ENCODE measurements around the gene FGD2.

Gene FGD2

GRCh38 chr6:37022135-37022863 lies 16.8 kb downstream of the FGD2 start:
- Histone ChIP-seq H3K36me3 (ENCODE audit: insufficient read depth, low read length) (no peaks in the 10 kb centered on the region), H3K4me1 (ENCODE audit: insufficient read depth, low read length) (peaks cover 12% of the 10 kb centered on the region), H3K9me3 (ENCODE audit: low read length) (no peaks in the 10 kb centered on the region), H2AFZ (ENCODE audit: low read depth, low read length) (no peak overlapping the region), H3K4me3 (ENCODE audit: low read length) (no peak overlapping the region), H3K27me3 (ENCODE audit: insufficient read depth, low read length) (peaks cover 2% of the 10 kb centered on the region)

- H2AFZ ChIP-seq (ENCODE audit: low read depth, low read length) = no peak overlapping the region
- H3K9me3 ChIP-seq (ENCODE audit: low read length) = no peaks in the 10 kb centered on the region
- H3K36me3 ChIP-seq (ENCODE audit: insufficient read depth, low read length) = no peaks in the 10 kb centered on the region
- no peaks in the 10 kb centered on the region for H3K4me1 ChIP-seq (ENCODE audit: insufficient read depth, low read length)
- no peak overlapping the region for H3K4me3 ChIP-seq (ENCODE audit: low read length)
- H3K27me3 ChIP-seq (ENCODE audit: insufficient read depth, low read length) = peaks cover 2% of the 10 kb centered on the region
Measured at GRCh38 chr6:37024656-37025337, 19.3 kb downstream of the FGD2 start.

GRCh38 chr6:37025621-37026466 lies 20.4 kb downstream of the FGD2 start:
- Histone ChIP-seq H3K36me3 (ENCODE audit: insufficient read depth, low read length) (no peaks in the 10 kb centered on the region), H3K9me3 (ENCODE audit: low read length) (no peaks in the 10 kb centered on the region), H3K4me1 (ENCODE audit: insufficient read depth, low read length) (no peaks in the 10 kb centered on the region), H2AFZ (ENCODE audit: low read depth, low read length) (no peak overlapping the region), H3K27me3 (ENCODE audit: insufficient read depth, low read length) (peaks cover 2% of the 10 kb centered on the region), H3K4me3 (ENCODE audit: low read length) (no peak overlapping the region)

- no peak overlapping the region for H3K4me3 ChIP-seq (ENCODE audit: low read length)
Measured at GRCh38 chr6:37027036-37027720, 21.7 kb downstream of the FGD2 start.

GRCh38 chr6:37027811-37028469 lies 22.5 kb downstream of the FGD2 start:
- H3K4me3 ChIP-seq (ENCODE audit: low read length) = no peak overlapping the region
- no peaks in the 10 kb centered on the region for H3K9me3 ChIP-seq (ENCODE audit: low read length)
- H3K36me3 ChIP-seq (ENCODE audit: insufficient read depth, low read length) = no peaks in the 10 kb centered on the region
- no peaks in the 10 kb centered on the region for H3K4me1 ChIP-seq (ENCODE audit: insufficient read depth, low read length)
- H3K27me3 ChIP-seq (ENCODE audit: insufficient read depth, low read length) = peaks cover 2% of the 10 kb centered on the region
- H2AFZ ChIP-seq (ENCODE audit: low read depth, low read length) = no peak overlapping the region

More at GRCh38 chr6:37027036-37027720, 21.7 kb downstream of the FGD2 start:
- no peaks in the 10 kb centered on the region for H3K4me1 ChIP-seq (ENCODE audit: insufficient read depth, low read length)
- no peaks in the 10 kb centered on the region for H3K36me3 ChIP-seq (ENCODE audit: insufficient read depth, low read length)
- peaks cover 2% of the 10 kb centered on the region for H3K27me3 ChIP-seq (ENCODE audit: insufficient read depth, low read length)
- H3K9me3 ChIP-seq (ENCODE audit: low read length) = no peaks in the 10 kb centered on the region
- no peak overlapping the region for H2AFZ ChIP-seq (ENCODE audit: low read depth, low read length)

DNA sequence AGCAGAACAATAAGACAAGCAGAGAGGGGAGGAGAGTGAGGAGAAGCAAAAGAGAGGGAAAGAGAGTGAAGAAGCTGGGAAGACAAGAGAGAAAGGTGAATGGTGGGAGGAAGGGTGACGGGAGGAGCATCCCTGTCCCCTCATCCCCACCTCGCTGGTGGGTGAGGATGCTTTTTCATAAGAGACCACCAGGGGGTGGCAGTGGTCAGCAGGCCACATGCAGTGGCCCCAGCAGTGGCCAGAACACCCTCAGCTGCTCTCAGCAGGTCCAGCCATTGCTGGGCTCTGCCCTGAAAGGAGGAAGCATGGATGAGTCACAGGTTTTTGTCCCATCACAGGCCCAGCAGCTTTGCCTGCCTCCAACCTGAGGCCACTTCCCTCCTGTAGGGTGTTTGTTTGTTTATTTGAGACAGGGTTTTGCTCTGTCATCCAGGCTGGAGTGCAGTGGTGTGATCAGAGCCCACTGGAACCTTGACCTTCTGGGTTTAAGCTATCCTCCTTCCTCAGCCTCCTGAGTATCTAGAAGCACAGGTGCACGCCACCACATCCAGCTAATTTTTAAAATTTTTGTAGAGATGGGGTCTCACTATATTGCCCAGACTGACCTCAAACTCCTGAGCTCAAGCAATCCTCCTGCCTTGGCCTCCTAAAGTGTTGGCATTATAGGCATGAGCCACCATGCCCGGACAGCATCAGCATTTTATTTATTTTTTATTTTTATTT lies 24.0 kb downstream of the FGD2 start:
- no peaks in the 10 kb centered on the region for H3K9me3 ChIP-seq (ENCODE audit: low read length)
- peaks cover 4% of the 10 kb centered on the region for H3K4me1 ChIP-seq (ENCODE audit: insufficient read depth, low read length)
- H3K4me3 ChIP-seq (ENCODE audit: low read length) = no peak overlapping the region
- peaks cover 2% of the 10 kb centered on the region for H3K27me3 ChIP-seq (ENCODE audit: insufficient read depth, low read length)
- no peak overlapping the region for H2AFZ ChIP-seq (ENCODE audit: low read depth, low read length)
- H3K36me3 ChIP-seq (ENCODE audit: insufficient read depth, low read length) = no peaks in the 10 kb centered on the region

DNA sequence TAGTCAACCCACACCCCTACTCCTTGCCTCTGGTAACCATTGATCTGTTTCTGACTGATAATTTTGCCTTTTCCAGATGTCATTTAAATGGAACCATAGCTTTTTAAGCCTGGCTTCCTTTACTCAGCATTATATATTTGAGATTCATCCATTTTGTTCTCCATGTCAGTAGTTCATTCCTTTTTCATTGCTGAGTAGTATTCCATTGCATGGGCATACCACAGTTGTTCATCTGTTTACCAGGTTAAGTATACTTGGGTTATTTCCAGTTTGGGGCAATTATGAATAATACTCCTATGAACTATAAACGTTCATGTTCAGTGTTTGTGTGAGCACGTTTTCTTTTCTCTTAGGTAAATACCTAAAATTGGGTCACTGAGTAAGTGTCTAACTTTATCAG lies 25.1 kb downstream of the FGD2 start:
- Histone ChIP-seq H3K9me3 (ENCODE audit: low read length) (no peaks in the 10 kb centered on the region), H3K4me1 (ENCODE audit: insufficient read depth, low read length) (peaks cover 4% of the 10 kb centered on the region), H3K36me3 (ENCODE audit: insufficient read depth, low read length) (no peaks in the 10 kb centered on the region), H3K27me3 (ENCODE audit: insufficient read depth, low read length) (no peaks in the 10 kb centered on the region), H3K4me3 (ENCODE audit: low read length) (no peak overlapping the region), H2AFZ (ENCODE audit: low read depth, low read length) (no peak overlapping the region)

DNA sequence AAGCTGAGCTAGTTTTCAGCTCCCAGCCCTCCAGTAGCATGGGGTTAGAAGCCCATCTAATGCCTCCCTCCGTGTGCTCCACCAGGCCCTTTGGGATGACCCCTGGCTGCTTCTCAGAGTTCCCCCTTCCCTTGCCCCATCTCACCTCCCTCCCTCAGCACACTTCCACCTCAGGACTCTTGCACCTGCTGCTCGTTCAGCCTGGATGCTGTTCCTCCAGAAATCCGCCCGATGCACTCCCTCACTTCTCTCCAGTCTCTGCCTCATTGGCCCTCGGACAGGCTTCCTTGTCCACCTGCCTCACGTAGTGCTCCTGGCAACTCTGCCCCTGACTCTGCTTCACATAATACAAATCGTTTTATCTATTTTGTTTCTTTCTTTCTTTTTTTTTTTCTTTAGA lies 26.8 kb downstream of the FGD2 start:
- Histone ChIP-seq H3K4me3 (ENCODE audit: low read length) (no peak overlapping the region), H3K4me1 (ENCODE audit: insufficient read depth, low read length) (peaks cover 4% of the 10 kb centered on the region), H3K36me3 (ENCODE audit: insufficient read depth, low read length) (no peaks in the 10 kb centered on the region), H3K9me3 (ENCODE audit: low read length) (no peaks in the 10 kb centered on the region), H3K27me3 (ENCODE audit: insufficient read depth, low read length) (no peaks in the 10 kb centered on the region), H2AFZ (ENCODE audit: low read depth, low read length) (no peak overlapping the region)

GRCh38 chr6:37033255-37033654 lies 27.8 kb downstream of the FGD2 start:
- Histone ChIP-seq H3K27me3 (ENCODE audit: insufficient read depth, low read length) (no peaks in the 10 kb centered on the region), H3K36me3 (ENCODE audit: insufficient read depth, low read length) (no peaks in the 10 kb centered on the region), H2AFZ (ENCODE audit: low read depth, low read length) (no peak overlapping the region)

GRCh38 chr6:37033819-37034795 lies 28.7 kb downstream of the FGD2 start:
- no peak overlapping the region for H2AFZ ChIP-seq (ENCODE audit: low read depth, low read length)
- peaks cover 4% of the 10 kb centered on the region for H3K4me1 ChIP-seq (ENCODE audit: insufficient read depth, low read length)
- H3K9me3 ChIP-seq (ENCODE audit: low read length) = no peaks in the 10 kb centered on the region
- H3K27me3 ChIP-seq (ENCODE audit: insufficient read depth, low read length) = no peaks in the 10 kb centered on the region
- H3K4me3 ChIP-seq (ENCODE audit: low read length) = no peak overlapping the region
- H3K36me3 ChIP-seq (ENCODE audit: insufficient read depth, low read length) = no peaks in the 10 kb centered on the region

More at GRCh38 chr6:37033255-37033654, 27.8 kb downstream of the FGD2 start:
- H3K4me1 ChIP-seq (ENCODE audit: insufficient read depth, low read length) = peaks cover 4% of the 10 kb centered on the region
- no peak overlapping the region for H3K4me3 ChIP-seq (ENCODE audit: low read length)
- H3K9me3 ChIP-seq (ENCODE audit: low read length) = no peaks in the 10 kb centered on the region

DNA sequence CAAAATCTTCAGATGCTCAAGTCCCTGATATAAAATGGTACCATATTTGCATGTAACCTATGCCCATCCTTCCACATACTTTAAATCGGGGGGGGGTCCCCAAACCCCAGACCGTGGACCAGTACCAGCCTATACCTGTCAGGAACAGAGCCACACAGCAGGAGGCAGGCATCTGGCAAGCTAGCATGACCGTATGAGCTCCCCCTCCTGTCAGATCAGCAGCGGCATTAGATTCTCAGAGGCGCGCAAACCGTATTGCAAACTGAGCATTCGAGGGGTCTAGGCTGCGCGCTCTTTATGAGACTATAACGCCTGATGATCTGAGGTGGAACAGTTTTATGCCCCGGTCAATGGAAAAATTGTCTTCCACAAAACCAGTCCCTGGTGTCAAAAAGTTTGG lies 30.7 kb downstream of the FGD2 start:
- Histone ChIP-seq H3K36me3 (ENCODE audit: insufficient read depth, low read length) (no peaks in the 10 kb centered on the region), H3K4me3 (ENCODE audit: low read length) (no peak overlapping the region)

More for the DNA sequence above, 30.7 kb downstream of the FGD2 start:
- Histone ChIP-seq H3K4me1 (ENCODE audit: insufficient read depth, low read length) (peaks cover 4% of the 10 kb centered on the region), H2AFZ (ENCODE audit: low read depth, low read length) (no peak overlapping the region), H3K9me3 (ENCODE audit: low read length) (no peaks in the 10 kb centered on the region), H3K27me3 (ENCODE audit: insufficient read depth, low read length) (no peaks in the 10 kb centered on the region)

Data from neuron (in vitro differentiated cells).